Neural cell (in vitro differentiated cells): Measurements from ENCODE around the gene BTG4. TPM values are rescaled to one million over a fixed set of nuclear protein-coding genes. Genes with fewer than 3 reads are reported as not detected.
A peak's percentile ranks its signal among the peaks of the same experiment; 100 is the strongest.

Experiments
- H2AFZ ChIP-seq: fragments of 200-600, 300-800 bp; sonication (generic), shearing (Covaris generic); 2 replicates; pipeline ENCODE4 v1.6.0; 2014; ENCODE audit warnings: low read depth, mild to moderate bottlenecking, antibody characterized with exemption, low read length, moderate library complexity
- H3F3A ChIP-seq: fragments of 200-600 bp; shearing (Covaris generic); 2 replicates; pipeline ENCODE4 v1.6.1; 2016; ENCODE audit warnings: mild to moderate bottlenecking, moderate library complexity, mixed read lengths, antibody characterized with exemption, low read length; ENCODE audit not compliant: insufficient read depth, poor library complexity, severe bottlenecking
- H3K27ac ChIP-seq: fragments of 200-600, 300-800 bp; sonication (generic), shearing (Covaris generic); 2 replicates; pipeline ENCODE4 v1.5.1; 2014; ENCODE audit warnings: mild to moderate bottlenecking, low read length, moderate library complexity
- H3K27me3 ChIP-seq: fragments of 300-800, 200-600 bp; sonication (generic), shearing (Covaris generic); 2 replicates; pipeline ENCODE4 v1.6.0; 2014; ENCODE audit warnings: mild to moderate bottlenecking, low read depth, low read length, moderate library complexity; ENCODE audit not compliant: insufficient read depth
- H3K36me3 ChIP-seq: fragments of 300-800, 200-600 bp; sonication (generic), shearing (Covaris generic); 2 replicates; pipeline ENCODE4 v1.5.1; 2014; ENCODE audit warnings: mild to moderate bottlenecking, antibody characterized with exemption, low read length, moderate library complexity; ENCODE audit not compliant: insufficient read depth
- H3K4me2 ChIP-seq: fragments of 300-800, 200-600 bp; sonication (generic), shearing (Covaris generic); 2 replicates; pipeline ENCODE4 v1.6.0; 2014; ENCODE audit warnings: mild to moderate bottlenecking, low read length
- H3K4me3 ChIP-seq: fragments of 300-800, 200-600 bp; sonication (generic), shearing (Covaris generic); 2 replicates; pipeline ENCODE4 v1.5.1; 2014; ENCODE audit warnings: mild to moderate bottlenecking, low read length, moderate library complexity
- H3K79me2 ChIP-seq: fragments of 200-600 bp; shearing (Covaris generic); replicated peaks from 2 replicates; pipeline ENCODE4 v1.6.0; 2014; ENCODE audit warnings: mild to moderate bottlenecking, low read length, moderate library complexity; ENCODE audit not compliant: insufficient read depth
- H3K9ac ChIP-seq: fragments of 300-800, 200-600 bp; sonication (generic), shearing (Covaris generic); 2 replicates; pipeline ENCODE4 v1.6.1; 2016; ENCODE audit warnings: mild to moderate bottlenecking, low read length, mixed read lengths
- H3K9me2 ChIP-seq: fragments of 200-600 bp; shearing (Covaris generic); 2 replicates; pipeline ENCODE4 v1.6.1; 2016; ENCODE audit warnings: mild to moderate bottlenecking, low read length, mixed read lengths; ENCODE audit not compliant: insufficient read depth
- H3K9me3 ChIP-seq: fragments of 200-600, 300-800 bp; sonication (generic), shearing (Covaris generic); 2 replicates; pipeline ENCODE4 v1.6.1; 2016; ENCODE audit warnings: mild to moderate bottlenecking, mixed run types, low read length, moderate library complexity, mixed read lengths
- H4K20me1 ChIP-seq: fragments of 200-600 bp; shearing (Covaris generic); 2 replicates; pipeline ENCODE4 v1.6.1; 2016; ENCODE audit warnings: mild to moderate bottlenecking, mixed run types; ENCODE audit not compliant: insufficient read depth
- EP300 ChIP-seq: fragments of 450-650 bp; conservative IDR thresholded peaks from 2 replicates; pipeline ENCODE4 v1.6.1; 2014; ENCODE audit warnings: antibody characterized with exemption, mild to moderate bottlenecking, moderate library complexity; ENCODE audit not compliant: poor library complexity, severe bottlenecking
- EZH2 ChIP-seq: fragments of 200-600, 300-800 bp; shearing (Covaris generic), sonication (generic); IDR thresholded peaks from 2 replicates; pipeline ENCODE4 v1.6.1; 2014; ENCODE audit warnings: antibody characterized with exemption, low read length, borderline replicate concordance, mild to moderate bottlenecking; ENCODE audit not compliant: insufficient read depth, poor library complexity, severe bottlenecking
- MXI1 ChIP-seq: fragments of 450-650 bp; conservative IDR thresholded peaks from 2 replicates; pipeline ENCODE4 v1.6.1; 2014; ENCODE audit warnings: antibody characterized with exemption, mild to moderate bottlenecking; ENCODE audit not compliant: poor library complexity, severe bottlenecking
- POLR2AphosphoS5 ChIP-seq: IDR thresholded peaks from 2 replicates; pipeline ENCODE4 v1.6.1; 2012
- RAD21 ChIP-seq: fragments of 450-650 bp; conservative IDR thresholded peaks from 2 replicates; pipeline ENCODE4 v1.6.1; 2014; ENCODE audit warnings: antibody characterized with exemption, mild to moderate bottlenecking, moderate library complexity
- SMC3 ChIP-seq: fragments of 450-650 bp; conservative IDR thresholded peaks from 2 replicates; pipeline ENCODE4 v1.6.1; 2014; ENCODE audit warnings: antibody characterized with exemption, mild to moderate bottlenecking, moderate library complexity; ENCODE audit not compliant: poor library complexity
- TAF1 ChIP-seq: IDR thresholded peaks from 2 replicates; pipeline ENCODE4 v1.6.1; 2012; ENCODE audit warnings: low read depth
- polyA plus RNA-seq: library from polyadenylated mRNA; depleted of rRNA; stranded (reverse); fragments of >200 nt; gene quantifications from 2 replicates; pipeline ENCODE4 v1.2.3, GENCODE V29; 2014
- TF ChIP-seq, protein P1 (sequence below): fragments of 450-650 bp; IDR thresholded peaks from 2 replicates; pipeline ENCODE4 v1.5.1; 2014; ENCODE audit warnings: antibody characterized with exemption, mild to moderate bottlenecking, moderate library complexity; ENCODE audit not compliant: poor library complexity, severe bottlenecking
- TF ChIP-seq, protein P2 (sequence below): IDR thresholded peaks from 2 replicates; pipeline ENCODE4 v1.6.1; 2012; ENCODE audit warnings: borderline replicate concordance

BTG4 gene
- polyA plus RNA-seq, 1 donor from 2014 or later: not detected

DNA sequence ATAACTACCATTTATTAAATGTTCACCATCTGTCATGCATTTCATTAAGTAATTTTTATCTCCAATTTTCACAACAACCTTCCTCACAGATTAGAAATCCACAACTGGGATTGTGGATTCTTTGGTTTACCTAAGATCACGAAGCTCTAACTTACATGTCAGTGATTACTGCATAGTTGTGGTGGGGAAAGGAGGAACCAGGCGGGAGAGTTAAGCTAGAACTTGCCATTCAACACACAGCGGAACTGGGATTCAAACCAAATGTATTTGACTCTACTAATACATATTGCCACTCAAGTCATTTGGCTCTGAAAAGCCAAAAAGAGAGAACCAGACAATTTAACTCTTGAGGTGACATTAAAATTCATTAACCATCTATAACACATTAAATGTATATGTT lies 17.9 kb upstream of the BTG4 start:
- no peak overlapping the region for H3K4me2 ChIP-seq
- H3K9me3 ChIP-seq: no peaks in the 10 kb centered on the region
- no peak overlapping the region for H3K27ac ChIP-seq
- H3K9me2 ChIP-seq: no peaks in the 10 kb centered on the region
- no peaks in the 10 kb centered on the region for H3F3A ChIP-seq
- H4K20me1 ChIP-seq: no peaks in the 10 kb centered on the region
- H3K9ac ChIP-seq: no peak overlapping the region
- no peaks in the 10 kb centered on the region for H3K79me2 ChIP-seq
- no peak overlapping the region for H3K4me3 ChIP-seq
- H3K27me3 ChIP-seq: no peaks in the 10 kb centered on the region
- H2AFZ ChIP-seq: no peak overlapping the region
- no peaks in the 10 kb centered on the region for H3K36me3 ChIP-seq
- TF ChIP-seq, protein P1, sequence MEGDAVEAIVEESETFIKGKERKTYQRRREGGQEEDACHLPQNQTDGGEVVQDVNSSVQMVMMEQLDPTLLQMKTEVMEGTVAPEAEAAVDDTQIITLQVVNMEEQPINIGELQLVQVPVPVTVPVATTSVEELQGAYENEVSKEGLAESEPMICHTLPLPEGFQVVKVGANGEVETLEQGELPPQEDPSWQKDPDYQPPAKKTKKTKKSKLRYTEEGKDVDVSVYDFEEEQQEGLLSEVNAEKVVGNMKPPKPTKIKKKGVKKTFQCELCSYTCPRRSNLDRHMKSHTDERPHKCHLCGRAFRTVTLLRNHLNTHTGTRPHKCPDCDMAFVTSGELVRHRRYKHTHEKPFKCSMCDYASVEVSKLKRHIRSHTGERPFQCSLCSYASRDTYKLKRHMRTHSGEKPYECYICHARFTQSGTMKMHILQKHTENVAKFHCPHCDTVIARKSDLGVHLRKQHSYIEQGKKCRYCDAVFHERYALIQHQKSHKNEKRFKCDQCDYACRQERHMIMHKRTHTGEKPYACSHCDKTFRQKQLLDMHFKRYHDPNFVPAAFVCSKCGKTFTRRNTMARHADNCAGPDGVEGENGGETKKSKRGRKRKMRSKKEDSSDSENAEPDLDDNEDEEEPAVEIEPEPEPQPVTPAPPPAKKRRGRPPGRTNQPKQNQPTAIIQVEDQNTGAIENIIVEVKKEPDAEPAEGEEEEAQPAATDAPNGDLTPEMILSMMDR: no peak
- TF ChIP-seq TAF1: no peak
- TF ChIP-seq EZH2: no peak
- TF ChIP-seq, protein P2, sequence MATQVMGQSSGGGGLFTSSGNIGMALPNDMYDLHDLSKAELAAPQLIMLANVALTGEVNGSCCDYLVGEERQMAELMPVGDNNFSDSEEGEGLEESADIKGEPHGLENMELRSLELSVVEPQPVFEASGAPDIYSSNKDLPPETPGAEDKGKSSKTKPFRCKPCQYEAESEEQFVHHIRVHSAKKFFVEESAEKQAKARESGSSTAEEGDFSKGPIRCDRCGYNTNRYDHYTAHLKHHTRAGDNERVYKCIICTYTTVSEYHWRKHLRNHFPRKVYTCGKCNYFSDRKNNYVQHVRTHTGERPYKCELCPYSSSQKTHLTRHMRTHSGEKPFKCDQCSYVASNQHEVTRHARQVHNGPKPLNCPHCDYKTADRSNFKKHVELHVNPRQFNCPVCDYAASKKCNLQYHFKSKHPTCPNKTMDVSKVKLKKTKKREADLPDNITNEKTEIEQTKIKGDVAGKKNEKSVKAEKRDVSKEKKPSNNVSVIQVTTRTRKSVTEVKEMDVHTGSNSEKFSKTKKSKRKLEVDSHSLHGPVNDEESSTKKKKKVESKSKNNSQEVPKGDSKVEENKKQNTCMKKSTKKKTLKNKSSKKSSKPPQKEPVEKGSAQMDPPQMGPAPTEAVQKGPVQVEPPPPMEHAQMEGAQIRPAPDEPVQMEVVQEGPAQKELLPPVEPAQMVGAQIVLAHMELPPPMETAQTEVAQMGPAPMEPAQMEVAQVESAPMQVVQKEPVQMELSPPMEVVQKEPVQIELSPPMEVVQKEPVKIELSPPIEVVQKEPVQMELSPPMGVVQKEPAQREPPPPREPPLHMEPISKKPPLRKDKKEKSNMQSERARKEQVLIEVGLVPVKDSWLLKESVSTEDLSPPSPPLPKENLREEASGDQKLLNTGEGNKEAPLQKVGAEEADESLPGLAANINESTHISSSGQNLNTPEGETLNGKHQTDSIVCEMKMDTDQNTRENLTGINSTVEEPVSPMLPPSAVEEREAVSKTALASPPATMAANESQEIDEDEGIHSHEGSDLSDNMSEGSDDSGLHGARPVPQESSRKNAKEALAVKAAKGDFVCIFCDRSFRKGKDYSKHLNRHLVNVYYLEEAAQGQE: no peak
- no peak for TF ChIP-seq POLR2AphosphoS5
- no peak for TF ChIP-seq SMC3
- no peak for TF ChIP-seq EP300
- TF ChIP-seq RAD21: no peak
- no peak for TF ChIP-seq MXI1

DNA sequence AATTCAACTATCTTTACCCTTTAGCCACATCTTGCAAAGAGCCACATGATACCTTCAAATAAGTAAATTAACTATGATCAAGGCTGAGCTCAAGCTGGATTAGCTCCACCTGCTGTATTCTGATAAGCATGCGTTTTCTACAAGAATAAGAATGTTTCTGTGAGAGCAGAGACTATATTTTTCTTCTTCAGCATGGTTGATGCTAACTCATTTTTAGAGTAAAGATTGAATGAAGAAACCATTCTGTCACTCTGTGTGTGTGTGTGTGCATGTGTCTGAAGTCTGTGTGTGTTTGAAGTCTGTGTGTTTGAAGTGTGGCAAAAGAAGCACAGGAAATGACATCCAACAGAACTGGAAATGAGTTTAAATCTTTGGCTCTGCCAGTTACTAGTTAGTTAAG lies 16.4 kb upstream of the BTG4 start:
- no peaks in the 10 kb centered on the region for H3K79me2 ChIP-seq
- TF ChIP-seq, protein P1: peak; percentile 34
- no peak for TF ChIP-seq RAD21
- no peak overlapping the region for H3K9ac ChIP-seq
- H3F3A ChIP-seq: no peaks in the 10 kb centered on the region
- H3K9me2 ChIP-seq: no peaks in the 10 kb centered on the region
- no peaks in the 10 kb centered on the region for H3K36me3 ChIP-seq
- H3K27ac ChIP-seq: no peak overlapping the region
- no peak overlapping the region for H3K4me3 ChIP-seq
- H3K9me3 ChIP-seq: no peaks in the 10 kb centered on the region
- H3K4me2 ChIP-seq: no peak overlapping the region
- no peak overlapping the region for H2AFZ ChIP-seq
- H4K20me1 ChIP-seq: no peaks in the 10 kb centered on the region
- H3K27me3 ChIP-seq: no peaks in the 10 kb centered on the region
